Measurements from ENCODE around the gene RCCD1.

The RCCD1 gene

GRCh38 chr15:90959894-90960293, 5.2 kb downstream of the RCCD1 start:
- DNase-seq: no peak
- Histone ChIP-seq H3K18ac (ENCODE audit: low read length) (no peak overlapping the region), H3K23ac (ENCODE audit: low read length) (no peak overlapping the region), H2AFZ (ENCODE audit: insufficient read depth, low read length, poor library complexity) (no peak overlapping the region), H3K79me1 (ENCODE audit: low read length) (peaks cover 5% of the 10 kb centered on the region), H2BK120ac (ENCODE audit: insufficient read depth, low read length, poor library complexity) (no peak overlapping the region), H3K36me3 (ENCODE audit: control insufficient read depth in 1 of 2, insufficient read depth in 2 of 2, low read length in 2 of 2) (peaks cover 9 to 20% of the 10 kb centered on the region in 2 experiments), H4K12ac (ENCODE audit: low read depth, low read length) (no peak overlapping the region), H4K91ac (ENCODE audit: low read depth, low read length) (no peak overlapping the region), H3K27me3 (ENCODE audit: insufficient read depth, low read length) (no peaks in the 10 kb centered on the region), H3K4me2 (ENCODE audit: low read length) (no peak overlapping the region), H2BK5ac (ENCODE audit: low read depth, low read length, poor library complexity) (no peak overlapping the region), H3K79me2 (ENCODE audit: control insufficient read depth, insufficient read depth, low read length, poor library complexity) (peaks cover 4% of the 10 kb centered on the region), H3K9me3 (ENCODE audit: insufficient read depth, low read depth, low read length) (peaks cover 2% of the 10 kb centered on the region), H2AK5ac (ENCODE audit: low read length) (no peak overlapping the region), H4K8ac (ENCODE audit: low read depth, low read length) (no peak overlapping the region), H3K27ac (ENCODE audit: low read depth, low read length) (no peak overlapping the region), H3K4me1 (ENCODE audit: control insufficient read depth in 1 of 2, insufficient read depth in 2 of 2, low read length in 2 of 2) (peaks cover 8 to 9% of the 10 kb centered on the region in 2 experiments), H3K9ac (ENCODE audit: low read length) (no peak overlapping the region), H3K4ac (ENCODE audit: low read depth, low read length) (no peak overlapping the region), H3K14ac (ENCODE audit: low read length) (no peak overlapping the region), H3K4me3 (ENCODE audit: low read depth, low read length) (no peak overlapping the region), H2BK12ac (ENCODE audit: low read length) (no peak overlapping the region)
- no CpG with 5 or more reads among the region's 5 CpGs for WGBS (ENCODE audit: extremely low coverage, insufficient coverage, insufficient read length)

GRCh38 chr15:90960298-90961091, 5.8 kb downstream of the RCCD1 start:
- H3K79me1 ChIP-seq (ENCODE audit: low read length): peaks cover 3% of the 10 kb centered on the region
- no peak overlapping the region for H3K18ac ChIP-seq (ENCODE audit: low read length)
- H3K9ac ChIP-seq (ENCODE audit: low read length): no peak overlapping the region
- H4K12ac ChIP-seq (ENCODE audit: low read depth, low read length): no peak overlapping the region
- H3K4me3 ChIP-seq (ENCODE audit: low read depth, low read length): no peak overlapping the region
- no peak overlapping the region for H2AK5ac ChIP-seq (ENCODE audit: low read length)
- H3K9me3 ChIP-seq (ENCODE audit: insufficient read depth, low read depth, low read length): peaks cover 2% of the 10 kb centered on the region
- no peak overlapping the region for H2BK5ac ChIP-seq (ENCODE audit: low read depth, low read length, poor library complexity)
- no CpG with 5 or more reads among the region's 20 CpGs for WGBS (ENCODE audit: extremely low coverage, insufficient coverage, insufficient read length)
- no peak overlapping the region for H3K4me2 ChIP-seq (ENCODE audit: low read length)
- H3K36me3 ChIP-seq (ENCODE audit: control insufficient read depth in 1 of 2, insufficient read depth in 2 of 2, low read length in 2 of 2): peaks cover 12 to 23% of the 10 kb centered on the region in 2 experiments
- H4K91ac ChIP-seq (ENCODE audit: low read depth, low read length): no peak overlapping the region
- no peak overlapping the region for H3K14ac ChIP-seq (ENCODE audit: low read length)
- no peaks in the 10 kb centered on the region for H3K27me3 ChIP-seq (ENCODE audit: insufficient read depth, low read length)
- no peak overlapping the region for H2BK120ac ChIP-seq (ENCODE audit: insufficient read depth, low read length, poor library complexity)
- H3K79me2 ChIP-seq (ENCODE audit: control insufficient read depth, insufficient read depth, low read length, poor library complexity): peaks cover 2% of the 10 kb centered on the region
- no peak overlapping the region for H2AFZ ChIP-seq (ENCODE audit: insufficient read depth, low read length, poor library complexity)
- H4K8ac ChIP-seq (ENCODE audit: low read depth, low read length): no peak overlapping the region
- peaks cover 8 to 9% of the 10 kb centered on the region in 2 experiments for H3K4me1 ChIP-seq (ENCODE audit: control insufficient read depth in 1 of 2, insufficient read depth in 2 of 2, low read length in 2 of 2)
- no peak for DNase-seq
- H3K4ac ChIP-seq (ENCODE audit: low read depth, low read length): no peak overlapping the region
- H3K27ac ChIP-seq (ENCODE audit: low read depth, low read length): no peak overlapping the region
- H2BK12ac ChIP-seq (ENCODE audit: low read length): no peak overlapping the region
- H3K23ac ChIP-seq (ENCODE audit: low read length): no peak overlapping the region

- H2BK120ac ChIP-seq (ENCODE audit: insufficient read depth, low read length, poor library complexity): no peak overlapping the region
- no peak overlapping the region for H3K4me3 ChIP-seq (ENCODE audit: low read depth, low read length)
Measured at GRCh38 chr15:90962021-90962420, 7.3 kb downstream of the RCCD1 start.

GRCh38 chr15:90966262-90966661, 11.6 kb downstream of the RCCD1 start:
- no peak overlapping the region for H3K4ac ChIP-seq (ENCODE audit: low read depth, low read length)
- no peaks in the 10 kb centered on the region for H3K27me3 ChIP-seq (ENCODE audit: insufficient read depth, low read length)
- no peaks in the 10 kb centered on the region for H3K4me1 ChIP-seq (ENCODE audit: control insufficient read depth in 1 of 2, insufficient read depth in 2 of 2, low read length in 2 of 2)
- no peak overlapping the region for H3K4me2 ChIP-seq (ENCODE audit: low read length)
- H3K27ac ChIP-seq (ENCODE audit: low read depth, low read length): no peak overlapping the region
- H4K8ac ChIP-seq (ENCODE audit: low read depth, low read length): no peak overlapping the region
- H2BK5ac ChIP-seq (ENCODE audit: low read depth, low read length, poor library complexity): no peak overlapping the region
- H3K79me1 ChIP-seq (ENCODE audit: low read length): no peaks in the 10 kb centered on the region
- no peak overlapping the region for H3K14ac ChIP-seq (ENCODE audit: low read length)
- no peak overlapping the region for H2AFZ ChIP-seq (ENCODE audit: insufficient read depth, low read length, poor library complexity)
- no peak for DNase-seq
- H2BK120ac ChIP-seq (ENCODE audit: insufficient read depth, low read length, poor library complexity): no peak overlapping the region
- no peak overlapping the region for H3K23ac ChIP-seq (ENCODE audit: low read length)
- peaks cover 34 to 57% of the 10 kb centered on the region in 2 experiments for H3K36me3 ChIP-seq (ENCODE audit: control insufficient read depth in 1 of 2, insufficient read depth in 2 of 2, low read length in 2 of 2)
- H2BK12ac ChIP-seq (ENCODE audit: low read length): no peak overlapping the region
- H3K9ac ChIP-seq (ENCODE audit: low read length): no peak overlapping the region
- H3K79me2 ChIP-seq (ENCODE audit: control insufficient read depth, insufficient read depth, low read length, poor library complexity): no peaks in the 10 kb centered on the region
- no CpG with 5 or more reads among the region's 9 CpGs for WGBS (ENCODE audit: extremely low coverage, insufficient coverage, insufficient read length)
- no peak overlapping the region for H4K12ac ChIP-seq (ENCODE audit: low read depth, low read length)
- no peak overlapping the region for H3K4me3 ChIP-seq (ENCODE audit: low read depth, low read length)
- peaks cover 4% of the 10 kb centered on the region for H3K9me3 ChIP-seq (ENCODE audit: insufficient read depth, low read depth, low read length)
- no peak overlapping the region for H2AK5ac ChIP-seq (ENCODE audit: low read length)
- no peak overlapping the region for H4K91ac ChIP-seq (ENCODE audit: low read depth, low read length)
- H3K18ac ChIP-seq (ENCODE audit: low read length): no peak overlapping the region

More at GRCh38 chr15:90962021-90962420, 7.3 kb downstream of the RCCD1 start:
- no peak overlapping the region for H3K27ac ChIP-seq (ENCODE audit: low read depth, low read length)
- H3K4me2 ChIP-seq (ENCODE audit: low read length): no peak overlapping the region
- no peak for DNase-seq
- H2BK12ac ChIP-seq (ENCODE audit: low read length): no peak overlapping the region
- no peak overlapping the region for H3K9ac ChIP-seq (ENCODE audit: low read length)
- no peak overlapping the region for H4K12ac ChIP-seq (ENCODE audit: low read depth, low read length)
- no peak overlapping the region for H4K91ac ChIP-seq (ENCODE audit: low read depth, low read length)
- H3K14ac ChIP-seq (ENCODE audit: low read length): no peak overlapping the region
- H3K18ac ChIP-seq (ENCODE audit: low read length): no peak overlapping the region
- peaks cover 2% of the 10 kb centered on the region for H3K79me1 ChIP-seq (ENCODE audit: low read length)
- H3K36me3 ChIP-seq (ENCODE audit: control insufficient read depth in 1 of 2, insufficient read depth in 2 of 2, low read length in 2 of 2): peaks cover 18 to 33% of the 10 kb centered on the region in 2 experiments
- peaks cover 5% of the 10 kb centered on the region in 2 experiments for H3K4me1 ChIP-seq (ENCODE audit: control insufficient read depth in 1 of 2, insufficient read depth in 2 of 2, low read length in 2 of 2)
- H4K8ac ChIP-seq (ENCODE audit: low read depth, low read length): no peak overlapping the region
- H3K23ac ChIP-seq (ENCODE audit: low read length): no peak overlapping the region
- no peak overlapping the region for H2AK5ac ChIP-seq (ENCODE audit: low read length)
- peaks cover 4% of the 10 kb centered on the region for H3K9me3 ChIP-seq (ENCODE audit: insufficient read depth, low read depth, low read length)
- H3K4ac ChIP-seq (ENCODE audit: low read depth, low read length): no peak overlapping the region
- H2BK5ac ChIP-seq (ENCODE audit: low read depth, low read length, poor library complexity): no peak overlapping the region
- no peak overlapping the region for H2AFZ ChIP-seq (ENCODE audit: insufficient read depth, low read length, poor library complexity)
- no peaks in the 10 kb centered on the region for H3K27me3 ChIP-seq (ENCODE audit: insufficient read depth, low read length)
- peaks cover 2% of the 10 kb centered on the region for H3K79me2 ChIP-seq (ENCODE audit: control insufficient read depth, insufficient read depth, low read length, poor library complexity)
- no CpG with 5 or more reads among the region's 4 CpGs for WGBS (ENCODE audit: extremely low coverage, insufficient coverage, insufficient read length)

Data from trophoblast cell (in vitro differentiated cells and primary cell).